Mesodermal cell (in vitro differentiated cells): ENCODE data around the gene SRPX2.

Experiments
- H3K27ac ChIP-seq: 2 replicates; pipeline ENCODE4 v1.7.0; 2013; ENCODE audit warnings: mild to moderate bottlenecking, low read depth, low read length, moderate library complexity; ENCODE audit not compliant: severe bottlenecking
- H3K36me3 ChIP-seq: 2 replicates; pipeline ENCODE4 v1.7.1; 2013; ENCODE audit warnings: mild to moderate bottlenecking, low read length, moderate library complexity; ENCODE audit not compliant: control insufficient read depth, insufficient read depth
- H3K4me1 ChIP-seq: one replicate; pipeline ENCODE4 v1.7.1; 2013; ENCODE audit warnings: mild to moderate bottlenecking, low read length; ENCODE audit not compliant: insufficient read depth, control insufficient read depth, poor library complexity, severe bottlenecking
- H3K4me3 ChIP-seq: 2 replicates; pipeline ENCODE4 v1.7.0; 2013; ENCODE audit warnings: low read length, control low read depth, mild to moderate bottlenecking; ENCODE audit not compliant: insufficient read depth, poor library complexity, severe bottlenecking; ENCODE audit errors: extremely low read depth
- H3K9me3 ChIP-seq: 2 replicates; pipeline ENCODE4 v1.7.1; 2013; ENCODE audit warnings: mild to moderate bottlenecking, low read length, moderate library complexity; ENCODE audit not compliant: control insufficient read depth
- WGBS, 2 experiments: methylation state at CpG; one replicate each; pipeline ENCODE4 v1.1.5; 2013; ENCODE audit warnings: missing lambda C conversion rate in 2 of 2; ENCODE audit not compliant: insufficient coverage in 2 of 2; 5-methylcytosine and 5-hydroxymethylcytosine counted together

Gene SRPX2

GRCh38 chrX:100673397-100673953, 29.5 kb downstream of the SRPX2 start:
- WGBS, 2 experiments, result no CpG with 5 or more reads among the region's 3 CpGs
- peaks cover 5% of the 10 kb centered on the region for H3K36me3 ChIP-seq

GRCh38 chrX:100674705-100675104, 30.7 kb downstream of the SRPX2 start:
- no peak overlapping the region for H3K27ac ChIP-seq
- H3K36me3 ChIP-seq, result peaks cover 5% of the 10 kb centered on the region
- WGBS, 2 experiments, result 100% methylated on average over 1 of the region's 2 CpGs; no CpG with 5 or more reads in 1 of the 2 experiments
- no peak overlapping the region for H3K4me3 ChIP-seq
- H3K4me1 ChIP-seq, result peaks cover 5% of the 10 kb centered on the region
- H3K9me3 ChIP-seq, result no peaks in the 10 kb centered on the region

More at GRCh38 chrX:100673397-100673953, 29.5 kb downstream of the SRPX2 start:
- H3K4me3 ChIP-seq, result no peak overlapping the region
- peaks cover 5% of the 10 kb centered on the region for H3K4me1 ChIP-seq
- H3K27ac ChIP-seq, result no peak overlapping the region
- no peaks in the 10 kb centered on the region for H3K9me3 ChIP-seq

- H3K27ac ChIP-seq, result no peak overlapping the region
- no peak overlapping the region for H3K4me3 ChIP-seq
- 88 to 100% methylated on average over 2 of the region's 5 CpGs for WGBS, 2 experiments
- peaks cover 2% of the 10 kb centered on the region for H3K36me3 ChIP-seq
- peaks cover 5% of the 10 kb centered on the region for H3K4me1 ChIP-seq
- H3K9me3 ChIP-seq, result no peaks in the 10 kb centered on the region
These were observed 33.7 kb downstream of the SRPX2 start for GRCh38 chrX:100677611-100678181.

- Histone ChIP-seq H3K4me3 (no peak overlapping the region), H3K4me1 (no peaks in the 10 kb centered on the region), H3K36me3 (no peaks in the 10 kb centered on the region), H3K9me3 (no peaks in the 10 kb centered on the region), H3K27ac (no peak overlapping the region)
- WGBS, 2 experiments, result 70 to 83% methylated on average over 2 of the region's 2 CpGs
These were observed 36.8 kb downstream of the SRPX2 start for GRCh38 chrX:100680756-100681155.

- WGBS, 2 experiments, result 83% methylated on average over 1 of the region's 3 CpGs; no CpG with 5 or more reads in 1 of the 2 experiments
- no peaks in the 10 kb centered on the region for H3K9me3 ChIP-seq
- no peaks in the 10 kb centered on the region for H3K36me3 ChIP-seq
- H3K4me1 ChIP-seq, result no peaks in the 10 kb centered on the region
- no peak overlapping the region for H3K4me3 ChIP-seq
- H3K27ac ChIP-seq, result no peak overlapping the region
These were observed 37.6 kb downstream of the SRPX2 start for GRCh38 chrX:100681599-100681998.

- Histone ChIP-seq H3K4me1 (no peaks in the 10 kb centered on the region), H3K27ac (no peak overlapping the region), H3K9me3 (no peaks in the 10 kb centered on the region), H3K4me3 (no peak overlapping the region), H3K36me3 (no peaks in the 10 kb centered on the region)
- 80 to 90% methylated on average over 2 of the region's 8 CpGs for WGBS, 2 experiments
These were observed 38.9 kb downstream of the SRPX2 start for GRCh38 chrX:100682939-100683338.

- no peaks in the 10 kb centered on the region for H3K36me3 ChIP-seq
- no peak overlapping the region for H3K27ac ChIP-seq
These were observed 41.4 kb downstream of the SRPX2 start for GRCh38 chrX:100685284-100685996.

GRCh38 chrX:100685997-100686305, 42.0 kb downstream of the SRPX2 start:
- no peak overlapping the region for H3K27ac ChIP-seq
- no peaks in the 10 kb centered on the region for H3K9me3 ChIP-seq
- no peaks in the 10 kb centered on the region for H3K4me1 ChIP-seq
- H3K4me3 ChIP-seq, result no peak overlapping the region
- no peaks in the 10 kb centered on the region for H3K36me3 ChIP-seq
- WGBS, 2 experiments, result no CpG with 5 or more reads among the region's 1 CpG

More at GRCh38 chrX:100685284-100685996, 41.4 kb downstream of the SRPX2 start:
- 17% methylated on average over 2 of the region's 5 CpGs; no CpG with 5 or more reads in 1 of the 2 experiments for WGBS, 2 experiments
- no peaks in the 10 kb centered on the region for H3K4me1 ChIP-seq
- no peak overlapping the region for H3K4me3 ChIP-seq
- no peaks in the 10 kb centered on the region for H3K9me3 ChIP-seq

GRCh38 chrX:100687128-100687527, 43.1 kb downstream of the SRPX2 start:
- Histone ChIP-seq H3K4me1 (no peaks in the 10 kb centered on the region), H3K36me3 (no peaks in the 10 kb centered on the region), H3K27ac (no peak overlapping the region), H3K4me3 (no peak overlapping the region), H3K9me3 (no peaks in the 10 kb centered on the region)
- 80% methylated on average over 1 of the region's 6 CpGs for WGBS, 2 experiments

GRCh38 chrX:100687546-100687945, 43.5 kb downstream of the SRPX2 start:
- Histone ChIP-seq H3K4me3 (no peak overlapping the region), H3K4me1 (no peaks in the 10 kb centered on the region), H3K36me3 (no peaks in the 10 kb centered on the region), H3K9me3 (no peaks in the 10 kb centered on the region), H3K27ac (no peak overlapping the region)
- WGBS, 2 experiments, result no CpG with 5 or more reads among the region's 2 CpGs

GRCh38 chrX:100695302-100695701, 51.3 kb downstream of the SRPX2 start:
- 100% methylated on average over 1 of the region's 2 CpGs; no CpG with 5 or more reads in 1 of the 2 experiments for WGBS, 2 experiments
- H3K27ac ChIP-seq, result no peak overlapping the region

More at GRCh38 chrX:100695302-100695701, 51.3 kb downstream of the SRPX2 start:
- no peak overlapping the region for H3K4me3 ChIP-seq
- H3K4me1 ChIP-seq, result no peaks in the 10 kb centered on the region
- no peaks in the 10 kb centered on the region for H3K36me3 ChIP-seq
- no peaks in the 10 kb centered on the region for H3K9me3 ChIP-seq
